ENCODE measurements around the gene B3GNT5. TPM values are rescaled to one million over a fixed set of nuclear protein-coding genes. Genes with fewer than 3 reads are reported as not detected.

B3GNT5 gene
- total RNA-seq, 2 experiments from 2014 or later: 0.60 to 0.73 TPM

GRCh38 chr3:183217548-183218332 lies 35.3 kb upstream of the B3GNT5 start:
- TF ChIP-seq CTCF (IDR thresholded peaks at IDR 0.05): no peak
- H3K27me3 Mint-ChIP-seq: peaks cover 6% of the 10 kb centered on the region
- ATAC-seq (ENCODE audit: poor library complexity): no peak
- H3K36me3 Mint-ChIP-seq (ENCODE audit: low read depth): no peaks in the 10 kb centered on the region
- H3K4me3 ChIP-seq (ENCODE audit: low read length): no peak overlapping the region
- ChIA-PET POLR2A (no interaction called here), CTCF (no interaction called here)
- intact Hi-C loops (cut with DNase I, micrococcal nuclease): no loop called here
- no peaks in the 10 kb centered on the region for H3K9me3 Mint-ChIP-seq
- H3K27me3 ChIP-seq (ENCODE audit: control insufficient read depth in 1 of 2, insufficient read depth in 2 of 2, low read length in 2 of 2): no peaks in the 10 kb centered on the region
- H3K9me3 ChIP-seq (ENCODE audit: control insufficient read depth in 1 of 2, insufficient read depth in 1 of 2, low read length in 2 of 2): no peaks in the 10 kb centered on the region
- H3K36me3 ChIP-seq (ENCODE audit: insufficient read depth, low read length): peaks cover 2% of the 10 kb centered on the region
- H3K4me3 Mint-ChIP-seq: no peak overlapping the region
- H3K27ac Mint-ChIP-seq: no peak overlapping the region
- no peaks in the 10 kb centered on the region for H3K4me1 ChIP-seq (ENCODE audit: insufficient read depth, low read length)
- no peaks in the 10 kb centered on the region for H3K4me1 Mint-ChIP-seq (ENCODE audit: low read depth)
- no peak for DNase-seq
- no peak overlapping the region for H3K27ac ChIP-seq (ENCODE audit: low read depth in 1 of 2, low read length in 2 of 2)

GRCh38 chr3:183218826-183219225 lies 34.2 kb upstream of the B3GNT5 start:
- Histone ChIP-seq H3K27me3 (ENCODE audit: control insufficient read depth in 1 of 2, insufficient read depth in 2 of 2, low read length in 2 of 2) (no peaks in the 10 kb centered on the region), H3K27ac (ENCODE audit: low read depth in 1 of 2, low read length in 2 of 2) (no peak overlapping the region), H3K4me3 (ENCODE audit: low read length) (no peak overlapping the region), H3K4me1 (ENCODE audit: insufficient read depth, low read length) (no peaks in the 10 kb centered on the region), H3K9me3 (ENCODE audit: control insufficient read depth in 1 of 2, insufficient read depth in 1 of 2, low read length in 2 of 2) (no peaks in the 10 kb centered on the region), H3K36me3 (ENCODE audit: insufficient read depth, low read length) (peaks cover 2% of the 10 kb centered on the region)
- peaks cover 6% of the 10 kb centered on the region for H3K27me3 Mint-ChIP-seq
- H3K4me1 Mint-ChIP-seq (ENCODE audit: low read depth): peaks cover under 1% of the 10 kb centered on the region
- intact Hi-C loops (cut with DNase I, micrococcal nuclease): no loop called here
- H3K27ac Mint-ChIP-seq: no peak overlapping the region
- no peak for TF ChIP-seq CTCF (IDR thresholded peaks at IDR 0.05)
- ATAC-seq (ENCODE audit: poor library complexity): no peak
- POLR2A ChIA-PET: no interaction called here
- DNase-seq: peak in 2 of 14 experiments; percentile 9 to 19
- H3K9me3 Mint-ChIP-seq: no peaks in the 10 kb centered on the region
- no peak overlapping the region for H3K4me3 Mint-ChIP-seq
- CTCF ChIA-PET: interaction anchor here (0.5 kb wide), 1 partner anchor 20 kb away, joined by 3 read pairs; no protein-coding TSS in a partner anchor
- no peaks in the 10 kb centered on the region for H3K36me3 Mint-ChIP-seq (ENCODE audit: low read depth)

DNA sequence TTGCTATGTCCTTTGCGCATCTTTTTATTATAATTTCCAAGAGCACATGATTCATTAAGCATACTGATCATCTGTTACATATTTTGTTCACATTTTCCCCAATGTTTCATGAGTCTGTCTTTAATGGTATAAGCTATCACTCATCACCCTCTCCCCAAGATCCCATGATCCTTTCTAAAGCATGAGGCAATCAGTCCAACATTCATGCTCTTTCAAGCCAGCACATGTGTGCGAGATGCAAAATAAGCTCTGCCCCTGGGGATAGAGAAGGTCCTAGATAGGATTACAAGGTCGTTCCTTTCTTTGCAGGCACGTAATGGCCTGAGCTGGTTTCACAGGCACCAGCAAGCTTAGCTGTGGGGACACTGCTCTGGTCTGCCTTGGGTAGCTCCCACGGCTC lies 32.2 kb upstream of the B3GNT5 start:
- CTCF ChIA-PET: interaction anchor here (0.8 kb wide), 1 partner anchor 136 kb away, joined by 3 read pairs; no protein-coding TSS in a partner anchor
- DNase-seq: no peak
- no peaks in the 10 kb centered on the region for H3K9me3 Mint-ChIP-seq

More for the DNA sequence above, 32.2 kb upstream of the B3GNT5 start:
- H3K36me3 Mint-ChIP-seq (ENCODE audit: low read depth): no peaks in the 10 kb centered on the region
- H3K27ac ChIP-seq (ENCODE audit: low read depth in 1 of 2, low read length in 2 of 2): no peak overlapping the region
- H3K27me3 ChIP-seq (ENCODE audit: control insufficient read depth in 1 of 2, insufficient read depth in 2 of 2, low read length in 2 of 2): no peaks in the 10 kb centered on the region
- no peaks in the 10 kb centered on the region for H3K9me3 ChIP-seq (ENCODE audit: control insufficient read depth in 1 of 2, insufficient read depth in 1 of 2, low read length in 2 of 2)
- no peak overlapping the region for H3K27ac Mint-ChIP-seq
- H3K4me1 Mint-ChIP-seq (ENCODE audit: low read depth): peaks cover 15% of the 10 kb centered on the region
- H3K36me3 ChIP-seq (ENCODE audit: insufficient read depth, low read length): peaks cover 2% of the 10 kb centered on the region
- H3K4me3 Mint-ChIP-seq: no peak overlapping the region
- peaks cover 8% of the 10 kb centered on the region for H3K4me1 ChIP-seq (ENCODE audit: insufficient read depth, low read length)
- no peak for TF ChIP-seq CTCF (IDR thresholded peaks at IDR 0.05)
- peaks cover 1% of the 10 kb centered on the region for H3K27me3 Mint-ChIP-seq
- intact Hi-C loops (cut with DNase I, micrococcal nuclease): no loop called here
- H3K4me3 ChIP-seq (ENCODE audit: low read length): no peak overlapping the region
- no peak for ATAC-seq (ENCODE audit: poor library complexity)
- POLR2A ChIA-PET: interaction anchor here (1.1 kb wide), 1 partner anchor 65 kb away, joined by 3 read pairs; no protein-coding TSS in a partner anchor
